HUES64 (cell line): ENCODE data around the gene TXNDC12. TPM values are rescaled to one million over a fixed set of nuclear protein-coding genes. Genes with fewer than 3 reads are reported as not detected.
"Not testable (repeated sequence)": the region's sequence is repeated elsewhere in the genome, so short reads cannot be mapped to it uniquely, and the experiment has no call there.

Experiments
- H3K27ac ChIP-seq: 2 replicates; pipeline ENCODE4 v1.7.0; 2013; ENCODE audit warnings: low read depth, low read length, inconsistent platforms
- H3K27me3 ChIP-seq: 2 replicates; pipeline ENCODE4 v1.6.1; 2013; ENCODE audit warnings: mild to moderate bottlenecking, low read length; ENCODE audit not compliant: insufficient read depth
- H3K36me3 ChIP-seq: 2 replicates; pipeline ENCODE4 v1.6.1; 2013; ENCODE audit warnings: mild to moderate bottlenecking, low read length; ENCODE audit not compliant: insufficient read depth
- H3K4me1 ChIP-seq: 2 replicates; pipeline ENCODE4 v1.6.1; 2013; ENCODE audit warnings: mild to moderate bottlenecking, low read length, moderate library complexity; ENCODE audit not compliant: insufficient read depth
- H3K4me3 ChIP-seq: 2 replicates; pipeline ENCODE4 v1.5.1; 2013; ENCODE audit warnings: mild to moderate bottlenecking, low read length, moderate library complexity
- H3K9ac ChIP-seq: 2 replicates; pipeline ENCODE4 v1.6.1; 2013; ENCODE audit warnings: mild to moderate bottlenecking, low read depth, low read length
- H3K9me3 ChIP-seq: 2 replicates; pipeline ENCODE4 v1.6.1; 2013; ENCODE audit warnings: low read depth, low read length; ENCODE audit not compliant: insufficient read depth
- WGBS: fragments of 150-250, 120-280 bp; methylation state at CpG from one replicate; pipeline ENCODE4 v1.1.7; 2013; ENCODE audit warnings: missing lambda C conversion rate; 5-methylcytosine and 5-hydroxymethylcytosine counted together
- polyA plus RNA-seq, 2 experiments: library from polyadenylated mRNA; stranded (reverse); fragments of 50-300 nt; gene quantifications; one replicate each; pipeline ENCODE4 v1.2.3, GENCODE V29; 2013

TXNDC12 gene
- polyA plus RNA-seq (2013, experiment 1 of 2) = 53.6 TPM
- polyA plus RNA-seq (2013, experiment 2 of 2) = 56.9 TPM

DNA sequence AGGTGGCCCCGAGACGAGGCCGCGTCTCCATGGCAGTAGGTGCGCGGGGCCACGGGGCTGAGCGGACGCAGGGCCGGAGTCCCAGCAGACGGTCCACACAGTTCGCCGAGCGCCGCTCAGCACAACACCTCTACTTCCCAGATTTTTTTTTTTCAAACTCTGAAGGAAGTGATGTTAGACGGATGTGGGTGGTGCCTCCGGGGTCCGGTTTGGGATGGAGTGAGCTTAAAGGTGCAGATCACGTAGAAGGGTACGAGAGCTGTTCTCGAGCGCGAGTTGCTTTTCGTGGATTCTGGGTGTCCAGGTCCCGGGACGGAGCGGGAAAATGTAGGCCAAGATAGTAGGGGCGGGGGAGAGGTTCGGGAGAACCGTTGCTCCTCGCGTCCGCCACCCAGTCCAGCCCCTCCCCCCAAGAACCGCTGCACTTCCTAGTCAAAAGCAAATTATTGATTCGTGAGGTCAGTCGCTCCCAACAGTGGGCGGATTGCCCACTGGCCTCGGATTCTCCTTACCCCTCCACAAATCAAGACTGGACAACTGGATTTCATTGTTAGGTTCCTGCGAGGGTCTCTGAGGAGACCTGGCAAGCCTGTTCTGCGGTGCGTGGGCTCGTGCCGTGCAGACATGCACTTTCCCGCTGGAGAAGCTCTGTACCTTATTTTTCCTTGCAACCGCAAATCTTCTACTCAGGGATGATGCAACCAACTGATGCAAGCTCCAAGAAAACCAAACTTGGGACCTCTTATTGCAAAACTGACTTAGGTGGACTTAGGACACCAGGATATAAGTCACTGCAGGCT, at the start of gene TXNDC12:
Gene TXNDC12 (minus strand): TSS at position 126 of the 800 bp plus-strand sequence. CDS start 95 bp downstream, at position 31.
- Histone ChIP-seq H3K27me3 (no peaks in the 10 kb centered on the region), H3K9me3 (no peaks in the 10 kb centered on the region), H3K4me3 (peak within 1 kb of the TSS; percentile 75), H3K36me3 (peaks cover 48% of the 10 kb centered on the region), H3K27ac (peak within 1 kb of the TSS; percentile 95), H3K4me1 (peaks cover 21% of the 10 kb centered on the region), H3K9ac (peak within 1 kb of the TSS; percentile 93)
- WGBS = under 1% methylated on average over 45 of the region's 45 CpGs

DNA sequence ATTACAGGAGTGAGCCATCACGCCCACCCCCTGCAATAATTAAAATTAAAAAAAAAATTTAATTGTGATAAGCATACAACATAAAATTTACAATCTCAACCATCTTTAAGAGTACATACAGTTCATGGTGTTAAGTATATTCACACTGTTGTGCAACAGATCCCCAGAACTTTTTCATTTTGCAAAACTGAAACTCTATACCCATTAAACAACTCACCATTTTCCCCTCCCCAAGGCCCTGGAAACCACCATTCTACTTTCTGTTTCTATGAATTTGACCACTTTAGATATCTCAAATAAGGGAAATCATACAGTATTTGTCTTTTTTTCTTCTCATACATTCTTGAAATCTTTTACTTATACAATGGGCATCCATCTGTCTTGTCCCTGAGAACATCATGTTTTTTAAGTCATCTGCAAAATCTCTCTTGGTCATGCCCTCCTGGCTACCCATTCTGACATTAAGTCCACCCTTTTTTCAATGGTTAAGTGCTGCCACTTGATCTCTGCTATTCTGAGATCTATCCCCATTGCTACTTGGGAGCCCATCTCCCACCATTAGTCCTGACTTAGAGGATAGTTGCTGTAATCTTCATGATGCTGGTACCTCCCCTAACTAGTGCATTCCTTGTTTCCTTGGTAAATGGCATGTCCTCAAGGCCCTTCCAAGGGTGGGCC, 47.5 kb upstream of the TXNDC12 start:
- Histone ChIP-seq H3K4me1 (no peaks in the 10 kb centered on the region), H3K9me3 (no peaks in the 10 kb centered on the region), H3K27ac (no peak overlapping the region), H3K36me3 (no peaks in the 10 kb centered on the region), H3K27me3 (no peaks in the 10 kb centered on the region), H3K9ac (no peak overlapping the region), H3K4me3 (no peak overlapping the region)
- no CpG with 5 or more reads among the region's 1 CpG for WGBS

DNA sequence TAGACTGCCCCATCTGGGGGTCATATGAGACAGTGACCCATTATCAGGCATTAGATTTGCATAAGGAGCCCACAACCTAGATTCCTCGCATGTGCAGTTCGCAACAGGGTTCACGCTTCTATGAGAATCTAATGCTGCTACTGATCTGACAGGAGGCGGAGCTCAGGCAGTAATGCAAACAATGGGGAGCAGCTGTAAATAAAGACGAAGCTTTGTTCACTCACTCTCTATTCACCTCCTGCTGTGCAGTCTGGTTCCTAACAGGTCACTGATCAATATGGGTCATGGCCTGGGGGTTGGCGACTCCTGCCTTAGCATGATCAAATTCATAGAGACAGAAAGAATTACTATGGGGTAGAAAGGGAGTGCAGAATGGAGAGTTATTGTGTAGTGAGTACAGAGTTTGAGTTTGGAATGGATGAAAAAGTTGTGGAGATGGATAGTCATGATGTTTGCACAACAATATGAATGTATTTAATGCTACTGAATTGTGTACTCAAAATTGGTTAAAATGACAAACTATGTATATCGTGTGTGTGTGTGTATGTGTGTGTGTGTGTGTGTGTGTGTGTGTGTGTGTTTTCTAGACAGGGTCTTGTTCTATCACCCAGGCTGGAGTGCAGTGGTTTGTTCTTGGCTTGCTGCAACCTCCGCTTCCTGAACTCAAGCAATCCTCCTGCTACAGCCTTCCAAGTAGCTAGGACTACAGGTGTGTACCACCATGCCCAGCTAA, 43.3 kb upstream of the TXNDC12 start:
- H3K9ac ChIP-seq = no peak overlapping the region
- WGBS = 71% methylated on average over 8 of the region's 8 CpGs

DNA sequence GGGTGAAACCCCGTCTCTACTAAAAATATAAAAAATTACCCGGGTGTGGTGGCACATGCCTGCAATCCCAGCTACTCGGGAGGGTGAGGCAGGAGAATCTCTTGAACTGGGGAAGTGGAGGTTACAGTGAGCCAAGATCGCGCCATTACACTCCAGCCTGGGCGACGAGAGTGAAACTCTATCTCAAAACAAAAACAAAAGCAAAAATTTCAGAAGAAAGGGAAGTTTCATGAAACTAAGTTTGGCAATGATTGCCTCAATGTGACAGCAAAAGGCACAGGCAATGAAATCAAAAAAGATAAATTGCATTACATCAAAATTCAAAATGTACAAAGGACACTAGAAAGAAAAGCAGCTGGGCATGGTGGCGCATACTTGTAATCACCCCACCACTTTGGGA, 41.2 kb upstream of the TXNDC12 start:
- WGBS = 94% methylated on average over 8 of the region's 8 CpGs
- no peak overlapping the region for H3K4me3 ChIP-seq

More for the DNA sequence above, 43.3 kb upstream of the TXNDC12 start:
- H3K4me3 ChIP-seq = no peak overlapping the region
- H3K27ac ChIP-seq = no peak overlapping the region
- H3K9me3 ChIP-seq = no peaks in the 10 kb centered on the region
- H3K36me3 ChIP-seq = no peaks in the 10 kb centered on the region
- no peaks in the 10 kb centered on the region for H3K27me3 ChIP-seq
- no peaks in the 10 kb centered on the region for H3K4me1 ChIP-seq

DNA sequence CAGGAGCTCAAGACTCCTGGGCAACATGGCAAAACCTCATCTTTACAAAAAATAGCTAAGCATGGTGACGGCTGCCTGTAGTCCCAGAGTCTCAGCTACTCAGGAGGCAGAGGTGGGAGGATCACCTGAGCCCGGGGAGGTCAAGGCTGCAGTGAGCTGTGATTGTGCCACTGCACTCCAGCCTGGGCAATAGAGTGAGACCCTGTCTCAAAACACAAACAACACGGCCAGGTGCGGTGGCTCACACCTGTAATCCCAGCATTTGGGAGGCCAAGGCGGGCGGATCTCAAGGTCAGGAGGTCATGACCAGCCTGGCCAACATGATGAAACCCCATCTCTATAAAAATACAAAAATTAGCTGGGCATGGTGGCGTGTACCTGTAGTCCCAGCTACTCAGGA, 39.3 kb upstream of the TXNDC12 start:
- H3K27ac ChIP-seq, H3K4me3 ChIP-seq, H3K9me3 ChIP-seq, H3K27me3 ChIP-seq, H3K4me1 ChIP-seq, H3K9ac ChIP-seq: not testable (repeated sequence)
- WGBS = 95% methylated on average over 7 of the region's 7 CpGs
- peaks cover 26% of the 10 kb centered on the region for H3K36me3 ChIP-seq

More for the DNA sequence above, 41.2 kb upstream of the TXNDC12 start:
- Histone ChIP-seq H3K9me3 (no peaks in the 10 kb centered on the region), H3K9ac (no peak overlapping the region), H3K27me3 (no peaks in the 10 kb centered on the region), H3K36me3 (peaks cover 7% of the 10 kb centered on the region; the same call in 1 of the 2 replicates), H3K27ac (no peak overlapping the region), H3K4me1 (no peaks in the 10 kb centered on the region)

DNA sequence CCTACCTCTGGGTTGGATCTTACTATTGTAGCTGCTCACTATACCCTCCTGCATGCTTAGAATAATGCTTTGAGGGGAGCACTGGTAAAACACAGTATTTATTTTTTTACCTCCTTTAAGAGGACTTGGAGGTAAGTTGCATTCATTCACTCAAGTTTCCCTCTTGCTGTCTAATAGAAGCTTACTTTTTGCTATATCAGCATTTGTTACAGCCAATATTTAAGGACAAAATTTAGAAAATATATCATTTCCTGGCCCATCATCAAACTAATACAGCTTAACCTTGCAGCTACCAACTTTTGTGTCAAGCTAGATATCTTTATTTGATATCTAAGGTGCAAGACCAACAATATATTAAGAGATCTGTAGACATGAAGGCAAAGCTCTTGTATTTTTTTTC, 32.9 kb upstream of the TXNDC12 start:
- not testable (repeated sequence) for H3K27ac ChIP-seq, H3K27me3 ChIP-seq, H3K4me3 ChIP-seq, H3K4me1 ChIP-seq, H3K9ac ChIP-seq, H3K9me3 ChIP-seq
- H3K36me3 ChIP-seq = peaks cover 74% of the 10 kb centered on the region

DNA sequence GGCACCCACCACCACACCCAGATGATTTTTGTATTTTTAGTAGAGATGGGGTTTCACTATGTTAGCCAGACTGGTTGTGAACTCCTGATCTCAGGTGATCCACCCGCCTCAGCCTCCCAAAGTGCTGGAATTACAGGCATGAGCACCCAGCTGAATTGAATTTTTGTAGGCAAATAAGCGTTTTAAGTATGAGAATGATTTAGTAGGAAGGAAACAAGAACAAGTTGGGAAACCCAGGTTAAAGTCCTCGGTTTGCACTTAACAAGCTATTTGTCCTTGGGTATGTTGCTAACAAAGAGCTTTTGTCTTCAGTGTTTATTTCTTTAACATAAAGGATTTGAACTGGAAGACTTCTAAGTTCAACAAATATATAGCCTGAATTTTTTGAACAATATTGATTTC, 25.0 kb upstream of the TXNDC12 start:
- no peaks in the 10 kb centered on the region for H3K9me3 ChIP-seq
- 96% methylated on average over 3 of the region's 3 CpGs for WGBS
- H3K36me3 ChIP-seq = peaks cover 51% of the 10 kb centered on the region
- H3K9ac ChIP-seq = no peak overlapping the region
- H3K4me3 ChIP-seq = no peak overlapping the region
- no peak overlapping the region for H3K27ac ChIP-seq
- H3K27me3 ChIP-seq = no peaks in the 10 kb centered on the region
- peaks cover 4% of the 10 kb centered on the region; the same call in 1 of the 2 replicates for H3K4me1 ChIP-seq

DNA sequence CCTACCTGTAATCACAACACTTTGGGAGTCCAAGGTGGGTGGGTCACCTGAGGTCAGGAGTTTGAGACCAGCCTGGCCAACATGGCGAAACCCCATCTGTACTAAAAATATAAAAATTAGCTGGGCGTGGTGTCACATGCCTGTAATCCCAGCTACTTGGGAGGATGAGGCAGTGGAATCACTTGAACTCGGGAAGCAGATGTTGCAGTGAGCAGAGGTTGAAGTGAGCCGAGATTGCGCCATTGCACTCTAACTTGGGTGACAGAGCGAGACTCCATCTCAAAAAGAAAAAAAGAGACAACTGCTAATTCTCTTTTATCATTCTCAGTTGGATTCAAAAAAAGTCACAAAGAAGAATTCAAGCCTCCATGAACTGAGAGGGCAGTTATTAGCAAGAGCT, 22.3 kb upstream of the TXNDC12 start:
- peaks cover 57% of the 10 kb centered on the region for H3K36me3 ChIP-seq
- H3K9ac ChIP-seq, H3K9me3 ChIP-seq, H3K4me1 ChIP-seq, H3K4me3 ChIP-seq, H3K27me3 ChIP-seq, H3K27ac ChIP-seq: not testable (repeated sequence)
- 92% methylated on average over 6 of the region's 6 CpGs for WGBS

DNA sequence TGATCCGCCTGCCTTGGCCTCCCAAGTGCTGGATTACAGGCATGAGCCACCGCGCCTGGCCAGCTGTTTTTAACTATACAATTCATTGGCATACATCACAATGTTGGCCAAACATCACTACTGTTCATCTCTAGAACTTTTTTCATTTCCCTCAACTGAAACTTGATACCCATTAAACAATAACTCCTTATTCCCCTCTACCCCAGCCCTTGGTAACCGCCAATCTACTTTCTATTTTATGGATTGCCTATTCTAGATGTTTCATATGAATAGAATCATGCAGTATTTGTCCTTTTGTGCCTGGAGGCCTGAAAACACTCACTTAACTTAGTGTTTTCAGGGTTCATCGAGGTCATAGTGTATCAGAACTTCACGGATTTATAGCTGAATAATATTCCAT, 17.3 kb upstream of the TXNDC12 start:
- H3K4me3 ChIP-seq = no peak overlapping the region
- peaks cover 67% of the 10 kb centered on the region for H3K36me3 ChIP-seq
- WGBS = 83% methylated on average over 6 of the region's 6 CpGs
- H3K27ac ChIP-seq = no peak overlapping the region
- H3K27me3 ChIP-seq = no peaks in the 10 kb centered on the region
- no peak overlapping the region for H3K9ac ChIP-seq
- H3K4me1 ChIP-seq = no peaks in the 10 kb centered on the region
- no peaks in the 10 kb centered on the region for H3K9me3 ChIP-seq

DNA sequence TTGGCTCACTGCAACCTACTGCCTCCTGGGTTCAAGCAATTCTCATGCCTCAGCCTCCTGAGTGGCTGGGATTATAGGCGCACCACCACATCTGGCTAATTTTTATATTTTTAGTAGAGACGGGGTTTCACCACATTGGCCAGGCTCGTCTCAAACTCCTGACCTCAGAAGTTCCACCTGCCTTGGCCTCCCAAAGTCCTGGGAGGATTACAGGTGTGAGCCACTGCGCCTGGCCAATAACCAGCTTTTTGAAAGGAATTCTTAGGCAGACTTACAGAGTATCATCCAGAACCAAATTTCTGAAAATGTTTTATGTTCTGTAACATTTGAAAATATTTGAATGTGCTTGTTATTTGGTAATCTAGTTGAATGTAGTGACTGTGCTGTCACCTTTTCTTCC, 15.7 kb upstream of the TXNDC12 start:
- H3K36me3 ChIP-seq = peaks cover 73% of the 10 kb centered on the region
- WGBS = 95% methylated on average over 4 of the region's 4 CpGs
- no peaks in the 10 kb centered on the region for H3K27me3 ChIP-seq
- H3K4me1 ChIP-seq = no peaks in the 10 kb centered on the region
- no peak overlapping the region for H3K4me3 ChIP-seq
- H3K27ac ChIP-seq = no peak overlapping the region
- H3K9ac ChIP-seq = no peak overlapping the region
- no peaks in the 10 kb centered on the region for H3K9me3 ChIP-seq

DNA sequence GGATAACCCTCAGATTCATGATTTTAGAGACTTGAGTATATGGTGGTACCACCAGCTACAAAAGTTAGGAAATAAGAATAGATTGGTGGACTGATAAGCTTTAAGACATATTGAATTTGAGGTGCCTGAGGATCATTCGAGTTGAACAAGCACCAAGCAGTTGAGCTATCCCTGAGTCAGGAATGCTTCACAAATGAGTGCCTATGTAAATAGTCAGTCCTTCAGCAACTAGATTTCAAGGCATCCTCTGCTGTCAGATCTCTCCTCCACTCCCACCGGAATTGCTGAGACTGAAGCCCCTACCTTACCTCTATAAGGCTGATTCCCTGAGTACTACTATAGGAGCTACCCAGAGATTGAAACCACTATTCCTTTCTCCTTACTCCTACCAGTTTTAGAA, 8.2 kb upstream of the TXNDC12 start:
- Histone ChIP-seq H3K27me3 (no peaks in the 10 kb centered on the region), H3K9me3 (no peaks in the 10 kb centered on the region), H3K9ac (no peak overlapping the region), H3K4me1 (peaks cover 7% of the 10 kb centered on the region), H3K27ac (no peak overlapping the region), H3K36me3 (peaks cover 92% of the 10 kb centered on the region), H3K4me3 (no peak overlapping the region)
- WGBS = 92% methylated on average over 2 of the region's 2 CpGs
